Sciatic nerve (tissue), 2 donors: ENCODE results near the gene HLA-DRB1. TPM values are rescaled to one million over a fixed set of nuclear protein-coding genes. Genes with fewer than 3 reads are reported as not detected.
"Not testable (repeated sequence)": the region's sequence is repeated elsewhere in the genome, so short reads cannot be mapped to it uniquely, and the experiment has no call there.

Source experiments
- ATAC-seq: fragments of 200-7000 bp; cut with Tn5 transposase; one replicate; pipeline ENCODE4 v1.9.1; 2020; ENCODE audit warnings: mild to moderate bottlenecking, moderate library complexity
- DNase-seq: peaks from one replicate; pipeline ENCODE4 v3.0.0-alpha.2; 2020; ENCODE audit warnings: low spot score
- intact Hi-C: fragments of 100-400 bp; cut with DNase I; formaldehyde crosslinking; loops from one replicate; pipeline ENCODE4 v1.14.2; 2022
- total RNA-seq: library from RNA; stranded (reverse); fragmentation: NEBNext Ultra II Directional; extraction: Animal tissue kit (Norgen Biotek cat#: 25700); gene quantifications from one replicate; pipeline ENCODE4 v1.2.1, GENCODE V29; 2021
- donor health status: DM: no; HTN: no; CAD: no.
- donor health status: DM: no; HTN: no; CAD: no.

HLA-DRB1 gene
- total RNA-seq, result 82.1 TPM

GRCh38 chr6:32589596-32590449, at the start of gene HLA-DRB1:
Gene HLA-DRB1, minus strand, starts transcription at chr6:32589848. Its CDS starts 106 bp downstream, at chr6:32589742.
- intact Hi-C loops, result no loop called here
- DNase-seq (no peak), ATAC-seq (peak; percentile 96)

GRCh38 chr6:32638532-32639219, 49.0 kb upstream of the HLA-DRB1 start:
- intact Hi-C loops, result no loop called here
- DNase-seq (no peak), ATAC-seq (no peak)

GRCh38 chr6:32637883-32638282, 48.2 kb upstream of the HLA-DRB1 start:
- DNase-seq (no peak), ATAC-seq (no peak)
- intact Hi-C loops, result no loop called here

GRCh38 chr6:32637219-32637880, 47.7 kb upstream of the HLA-DRB1 start, which contains the start of gene HLA-DQA1:
Gene HLA-DQA1, plus strand, starts transcription at chr6:32637406. Its CDS starts 53 bp downstream, at chr6:32637459.
- DNase-seq, result no peak
- peak; percentile 89 for ATAC-seq
- intact Hi-C loops, result no loop called here

- no peak for DNase-seq
- ATAC-seq, result no peak
These were observed 46.0 kb upstream of the HLA-DRB1 start for GRCh38 chr6:32635526-32636123.

GRCh38 chr6:32629793-32630192, 40.1 kb upstream of the HLA-DRB1 start:
- ATAC-seq, DNase-seq, intact Hi-C loops: not testable (repeated sequence)

More at GRCh38 chr6:32635526-32636123, 46.0 kb upstream of the HLA-DRB1 start:
- intact Hi-C loops, result no loop called here

GRCh38 chr6:32627831-32628230, 38.2 kb upstream of the HLA-DRB1 start:
- ATAC-seq (peak; percentile 49), DNase-seq (peak; percentile 66)
- intact Hi-C loops, result no loop called here

- ATAC-seq (no peak), DNase-seq (no peak)
- intact Hi-C loops, result no loop called here
These were observed 37.6 kb upstream of the HLA-DRB1 start for GRCh38 chr6:32627249-32627648.

- intact Hi-C loops, result no loop called here
- DNase-seq, result no peak
- ATAC-seq, result no peak
These were observed 35.5 kb upstream of the HLA-DRB1 start for GRCh38 chr6:32625137-32625536.

- intact Hi-C loops, result no loop called here
- DNase-seq (no peak), ATAC-seq (no peak)
These were observed 34.9 kb upstream of the HLA-DRB1 start for GRCh38 chr6:32624565-32624964.

GRCh38 chr6:32623693-32624092, 34.0 kb upstream of the HLA-DRB1 start:
- no peak for DNase-seq
- no peak for ATAC-seq
- intact Hi-C loops, result no loop called here

GRCh38 chr6:32622545-32623401, 33.1 kb upstream of the HLA-DRB1 start:
- intact Hi-C loops, result no loop called here
- DNase-seq (no peak), ATAC-seq (peak; percentile 80)

- intact Hi-C loops, result no loop called here
- no peak for DNase-seq
- no peak for ATAC-seq
These were observed 31.7 kb upstream of the HLA-DRB1 start for GRCh38 chr6:32621372-32621771.

- DNase-seq, result no peak
- no peak for ATAC-seq
- intact Hi-C loops, result no loop called here
These were observed 28.1 kb upstream of the HLA-DRB1 start for GRCh38 chr6:32617751-32618150.

- intact Hi-C loops, result no loop called here
- DNase-seq, result no peak
- no peak for ATAC-seq
These were observed 26.4 kb upstream of the HLA-DRB1 start for GRCh38 chr6:32615885-32616532.

- ATAC-seq (no peak), DNase-seq (no peak)
- intact Hi-C loops, result no loop called here
These were observed 24.9 kb upstream of the HLA-DRB1 start for GRCh38 chr6:32614366-32615081.

- ATAC-seq (no peak), DNase-seq (no peak)
- intact Hi-C loops, result no loop called here
These were observed 23.8 kb upstream of the HLA-DRB1 start for GRCh38 chr6:32613475-32613874.
